ENCODE results near the gene BYSL. TPM values are rescaled to one million over a fixed set of nuclear protein-coding genes. Genes with fewer than 3 reads are reported as not detected.

BYSL gene
- total RNA-seq, 2 donors from 2014 or later, result 2.8 to 3.8 TPM

GRCh38 chr6:41894366-41895299 is 26.7 kb upstream of the BYSL start:
- H3K4me1 Mint-ChIP-seq, result peaks cover 9% of the 10 kb centered on the region
- ATAC-seq (peak; percentile 54), DNase-seq (peak in 1 of 3 donors; percentile 59)
- H3K27me3 Mint-ChIP-seq, result no peaks in the 10 kb centered on the region
- H3K4me3 Mint-ChIP-seq, result no peak overlapping the region
- no peaks in the 10 kb centered on the region for H3K36me3 Mint-ChIP-seq (ENCODE audit: low read depth)
- no peaks in the 10 kb centered on the region for H3K9me3 ChIP-seq (ENCODE audit: control insufficient read depth, low read length, poor library complexity, severe bottlenecking)
- no peak overlapping the region for H3K27ac Mint-ChIP-seq

DNA sequence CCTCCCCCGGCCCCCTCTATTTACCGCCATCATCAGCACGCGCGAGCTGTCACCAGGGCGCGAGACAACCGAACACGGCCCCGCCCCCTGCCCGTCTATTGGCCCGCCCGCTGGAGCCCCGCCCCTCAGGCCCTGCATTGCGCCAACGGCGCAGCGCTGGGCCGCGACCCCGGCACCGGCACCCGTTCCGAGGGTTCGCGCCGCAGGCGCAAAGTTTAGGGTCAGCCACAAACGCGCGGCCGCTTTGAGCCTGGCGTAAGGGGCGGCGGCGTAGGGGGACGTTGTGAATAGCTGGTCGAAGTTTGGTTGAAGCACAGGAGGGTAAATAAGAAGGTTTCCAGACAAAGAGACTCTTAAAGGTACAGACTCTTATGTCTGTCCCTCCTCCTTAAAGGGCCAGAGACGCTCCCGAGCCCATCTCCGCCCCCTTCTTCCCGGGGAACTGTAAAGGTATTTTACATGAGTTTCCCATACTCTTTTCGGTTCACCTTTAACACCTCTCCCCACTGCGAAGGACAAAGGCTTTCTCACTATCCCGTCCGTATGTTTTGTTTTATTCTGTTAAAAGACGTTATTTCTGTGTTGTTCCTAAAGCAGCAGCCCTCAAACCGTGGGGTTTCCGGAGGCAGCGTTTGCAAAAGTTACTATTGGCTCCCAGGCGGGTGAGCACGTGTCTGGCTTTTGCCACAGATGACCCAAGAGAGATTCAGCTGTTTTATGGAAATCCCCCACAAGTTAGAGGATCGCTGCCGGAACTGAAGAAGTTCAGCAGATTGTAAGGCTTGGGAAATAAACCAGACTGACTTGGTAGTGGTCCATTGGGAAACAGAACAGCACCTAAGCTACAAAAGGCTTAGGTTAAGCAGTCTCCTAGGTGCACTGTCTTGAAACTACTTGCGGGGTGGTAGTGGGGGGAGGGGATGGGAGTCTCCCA is 25.7 kb upstream of the BYSL start, which contains the start of gene USP49:
Gene USP49 (minus strand): TSS at position 76 of the 934 bp plus-strand sequence. CDS start 88,392 bp downstream, outside the sequence.
- no peaks in the 10 kb centered on the region for H3K9me3 ChIP-seq (ENCODE audit: control insufficient read depth, low read length, poor library complexity, severe bottlenecking)
- H3K4me1 Mint-ChIP-seq, result peaks cover 9% of the 10 kb centered on the region
- H3K27me3 Mint-ChIP-seq, result no peaks in the 10 kb centered on the region
- no peak within 1 kb of the TSS for H3K27ac Mint-ChIP-seq
- ATAC-seq (peak; percentile 94), DNase-seq (peak; percentile 84 to 92 (median 89))
- no peaks in the 10 kb centered on the region for H3K36me3 Mint-ChIP-seq (ENCODE audit: low read depth)
- no peak within 1 kb of the TSS for H3K4me3 Mint-ChIP-seq

DNA sequence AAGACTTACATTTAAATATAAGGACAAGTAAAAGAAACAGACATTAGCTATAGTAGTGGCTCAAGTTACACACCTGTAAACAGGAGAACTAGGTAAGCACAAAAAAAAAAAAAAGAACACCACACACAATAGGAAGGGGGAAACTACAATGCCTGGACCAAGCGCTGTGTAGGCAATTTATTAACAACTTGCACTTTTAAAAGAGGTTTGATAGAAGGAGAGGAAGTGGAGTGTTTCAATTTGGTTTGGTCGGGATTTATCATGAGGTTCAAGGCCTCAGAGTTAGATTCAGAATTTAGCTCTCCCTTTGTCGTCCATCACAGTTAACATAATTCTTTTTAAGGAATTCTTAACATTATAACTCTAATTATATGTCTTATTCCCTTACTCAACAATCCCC is 25.0 kb upstream of the BYSL start:
- ATAC-seq (no peak), DNase-seq (no peak)
- H3K9me3 ChIP-seq (ENCODE audit: control insufficient read depth, low read length, poor library complexity, severe bottlenecking), result no peaks in the 10 kb centered on the region
- Mint-ChIP-seq H3K4me1 (peaks cover 9% of the 10 kb centered on the region), H3K4me3 (no peak overlapping the region), H3K36me3 (ENCODE audit: low read depth) (no peaks in the 10 kb centered on the region), H3K27ac (no peak overlapping the region), H3K27me3 (no peaks in the 10 kb centered on the region)

DNA sequence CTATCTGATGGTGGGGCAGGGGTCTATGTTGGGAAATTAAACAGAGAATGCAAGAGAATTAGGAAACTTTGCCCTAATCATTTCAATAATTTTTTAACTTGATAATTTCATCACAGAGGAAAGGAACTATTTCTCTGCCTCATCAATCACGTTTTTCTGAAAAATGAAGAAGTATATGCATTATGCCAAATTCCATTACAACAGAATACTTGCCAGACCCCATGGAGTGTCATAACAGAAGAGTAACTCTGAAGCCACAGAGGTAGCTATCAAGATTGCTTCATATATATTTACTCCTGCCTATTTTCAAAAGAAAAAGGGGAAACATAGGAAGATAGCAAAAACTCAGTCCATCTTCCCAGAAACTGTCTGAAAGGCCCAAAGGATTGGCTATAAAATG is 20.4 kb upstream of the BYSL start:
- no peaks in the 10 kb centered on the region for H3K9me3 ChIP-seq (ENCODE audit: control insufficient read depth, low read length, poor library complexity, severe bottlenecking)
- Mint-ChIP-seq H3K27ac (peak overlapping the region; percentile 4), H3K36me3 (ENCODE audit: low read depth) (no peaks in the 10 kb centered on the region), H3K4me3 (no peak overlapping the region), H3K4me1 (peaks cover 16% of the 10 kb centered on the region), H3K27me3 (no peaks in the 10 kb centered on the region)
- DNase-seq (no peak), ATAC-seq (no peak)

DNA sequence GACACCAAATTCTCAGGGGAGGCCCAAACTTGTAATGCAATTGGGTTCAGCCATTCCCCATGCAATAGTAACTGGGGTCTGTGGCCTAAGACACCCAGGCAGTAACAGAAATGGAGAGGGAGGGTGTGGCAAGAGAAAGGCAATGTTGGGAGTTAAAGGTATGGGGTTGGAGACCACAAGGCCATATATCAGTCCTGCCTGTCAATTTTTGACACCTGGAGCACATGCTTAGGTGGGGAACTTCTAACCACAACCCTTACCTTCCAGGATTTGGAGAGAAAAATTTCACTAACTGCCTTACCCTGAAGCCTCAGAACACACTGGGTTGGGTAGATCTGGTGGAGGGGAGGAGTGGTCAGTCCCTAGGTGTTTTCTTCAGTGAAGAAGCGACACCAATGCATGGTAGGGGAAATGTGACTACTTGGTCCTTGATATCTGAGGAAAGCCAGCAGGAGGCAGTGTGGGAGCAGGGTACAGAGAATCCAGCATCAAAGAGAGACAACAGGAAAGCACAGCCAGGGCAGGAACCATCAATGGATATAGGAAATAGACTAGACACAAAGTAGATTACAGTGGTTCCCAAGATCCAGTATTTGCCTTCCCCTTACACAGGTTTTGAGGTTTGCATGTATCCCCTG is 19.3 kb upstream of the BYSL start:
- H3K27me3 Mint-ChIP-seq, result no peaks in the 10 kb centered on the region
- peak; percentile 12 to 43 (median 39) for DNase-seq
- H3K4me1 Mint-ChIP-seq, result peaks cover 15% of the 10 kb centered on the region
- peak overlapping the region; percentile 29 for H3K27ac Mint-ChIP-seq
- peaks cover 3% of the 10 kb centered on the region for H3K36me3 Mint-ChIP-seq (ENCODE audit: low read depth)
- no peak overlapping the region for H3K4me3 Mint-ChIP-seq
- ATAC-seq, result peak; percentile 77
- no peaks in the 10 kb centered on the region for H3K9me3 ChIP-seq (ENCODE audit: control insufficient read depth, low read length, poor library complexity, severe bottlenecking)

DNA sequence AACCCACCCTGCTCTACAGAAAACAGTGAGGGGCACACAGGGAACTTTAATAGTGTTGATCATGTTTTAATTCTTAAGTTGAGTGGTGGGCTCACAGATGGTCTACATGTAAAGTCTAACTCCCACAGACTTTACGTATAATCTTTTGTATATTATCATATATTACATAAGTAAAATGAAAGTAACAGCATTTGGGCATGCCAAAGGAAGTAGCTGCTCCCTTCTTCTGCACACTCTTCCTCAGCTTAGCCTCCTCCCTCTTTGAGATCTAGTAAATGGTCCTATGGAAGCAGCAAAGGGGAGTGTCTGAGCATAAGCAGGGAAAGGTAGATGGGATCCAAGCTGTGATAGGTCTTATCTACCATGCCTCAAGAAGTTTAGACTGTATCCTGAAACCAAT is 11.6 kb upstream of the BYSL start:
- no peak overlapping the region for H3K27ac Mint-ChIP-seq
- no peak overlapping the region for H3K4me3 Mint-ChIP-seq
- H3K4me1 Mint-ChIP-seq, result peaks cover 13% of the 10 kb centered on the region
- H3K27me3 Mint-ChIP-seq, result no peaks in the 10 kb centered on the region
- no peak for ATAC-seq
- peaks cover 6% of the 10 kb centered on the region for H3K36me3 Mint-ChIP-seq (ENCODE audit: low read depth)
- DNase-seq, result no peak
- H3K9me3 ChIP-seq (ENCODE audit: control insufficient read depth, low read length, poor library complexity, severe bottlenecking), result no peaks in the 10 kb centered on the region

- H3K9me3 ChIP-seq (ENCODE audit: control insufficient read depth, low read length, poor library complexity, severe bottlenecking), result no peaks in the 10 kb centered on the region
- DNase-seq (no peak), ATAC-seq (no peak)
- no peak overlapping the region for H3K4me3 Mint-ChIP-seq
- peaks cover 5% of the 10 kb centered on the region for H3K4me1 Mint-ChIP-seq
- no peak overlapping the region for H3K27ac Mint-ChIP-seq
- no peaks in the 10 kb centered on the region for H3K27me3 Mint-ChIP-seq
- peaks cover 2% of the 10 kb centered on the region for H3K36me3 Mint-ChIP-seq (ENCODE audit: low read depth)
These were observed 7.0 kb upstream of the BYSL start for GRCh38 chr6:41914343-41914742.

- DNase-seq (no peak), ATAC-seq (no peak)
- Mint-ChIP-seq H3K27me3 (no peaks in the 10 kb centered on the region), H3K4me3 (no peak overlapping the region), H3K27ac (no peak overlapping the region), H3K4me1 (peaks cover 8% of the 10 kb centered on the region), H3K36me3 (ENCODE audit: low read depth) (peaks cover 2% of the 10 kb centered on the region)
- H3K9me3 ChIP-seq (ENCODE audit: control insufficient read depth, low read length, poor library complexity, severe bottlenecking), result no peaks in the 10 kb centered on the region
These were observed 6.3 kb upstream of the BYSL start for GRCh38 chr6:41914869-41915530.

DNA sequence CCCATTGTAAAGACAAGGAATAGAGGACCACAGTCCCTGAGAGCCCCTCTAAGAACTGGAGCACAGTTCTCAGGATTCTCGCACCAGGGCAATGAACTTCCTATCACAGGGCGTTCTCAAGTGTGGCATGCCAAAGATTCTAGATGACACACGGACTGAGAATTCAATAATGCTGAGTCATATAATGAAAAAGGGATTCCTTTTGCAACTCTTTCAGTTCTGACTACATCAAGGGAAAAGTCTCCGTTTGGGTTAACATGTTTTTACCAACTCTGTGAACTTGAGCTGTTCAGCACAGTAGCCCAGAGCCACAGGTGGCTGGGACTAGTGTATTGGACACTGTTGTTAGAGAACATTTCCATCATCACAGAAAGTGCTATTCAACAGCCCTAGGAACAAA is 3.8 kb upstream of the BYSL start:
- peaks cover 6% of the 10 kb centered on the region for H3K36me3 Mint-ChIP-seq (ENCODE audit: low read depth)
- H3K4me1 Mint-ChIP-seq, result peaks cover 26% of the 10 kb centered on the region
- H3K27ac Mint-ChIP-seq, result no peak overlapping the region

DNA sequence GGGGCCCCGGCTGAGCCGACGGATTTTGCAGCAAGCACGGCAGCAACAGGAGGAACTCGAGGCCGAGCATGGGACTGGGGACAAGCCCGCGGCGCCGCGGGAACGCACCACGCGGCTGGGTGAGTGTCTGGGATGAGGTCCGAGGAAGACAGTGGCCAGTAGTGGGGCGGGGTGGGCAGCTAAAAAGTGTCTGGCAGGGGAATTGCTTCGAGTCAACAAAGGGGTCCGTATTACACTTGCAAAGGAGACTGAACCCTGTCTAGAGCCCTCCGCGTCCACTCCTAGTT is 356 bp downstream of the BYSL start:
- Mint-ChIP-seq H3K4me1 (peaks cover 47% of the 10 kb centered on the region), H3K4me3 (peak overlapping the region; percentile 99), H3K27ac (peak overlapping the region; percentile 99), H3K36me3 (ENCODE audit: low read depth) (peaks cover 9% of the 10 kb centered on the region), H3K27me3 (no peaks in the 10 kb centered on the region)
- H3K9me3 ChIP-seq (ENCODE audit: control insufficient read depth, low read length, poor library complexity, severe bottlenecking), result no peaks in the 10 kb centered on the region
- ATAC-seq (peak; percentile 18), DNase-seq (peak in 1 of 3 donors; percentile 15)

More for the DNA sequence above, 3.8 kb upstream of the BYSL start:
- DNase-seq (no peak), ATAC-seq (no peak)
- Mint-ChIP-seq H3K4me3 (no peak overlapping the region), H3K27me3 (no peaks in the 10 kb centered on the region)
- no peaks in the 10 kb centered on the region for H3K9me3 ChIP-seq (ENCODE audit: control insufficient read depth, low read length, poor library complexity, severe bottlenecking)

DNA sequence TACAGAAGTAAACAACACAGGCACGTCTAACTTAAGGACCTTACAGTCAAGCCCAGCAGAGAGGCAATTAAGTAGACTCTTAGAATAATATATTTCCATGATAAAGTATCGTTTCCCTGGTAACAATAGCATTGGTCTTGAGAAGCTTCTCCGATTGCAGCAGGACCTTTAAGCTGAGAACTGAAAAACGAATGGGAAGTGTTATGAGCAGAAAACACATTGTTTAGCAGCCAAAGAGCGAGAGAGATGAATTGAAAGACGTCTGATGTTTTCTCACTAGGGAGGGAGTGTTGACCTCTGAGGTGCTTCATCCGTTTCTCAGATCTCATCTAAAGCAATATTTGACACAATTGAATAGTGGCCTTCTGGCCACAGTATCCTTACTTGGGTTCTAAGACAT is 855 bp downstream of the BYSL start:
- peak overlapping the region; percentile 99 for H3K4me3 Mint-ChIP-seq
- H3K9me3 ChIP-seq (ENCODE audit: control insufficient read depth, low read length, poor library complexity, severe bottlenecking), result no peaks in the 10 kb centered on the region
- no peak for ATAC-seq
- H3K27ac Mint-ChIP-seq, result peak overlapping the region; percentile 99
- no peaks in the 10 kb centered on the region for H3K27me3 Mint-ChIP-seq
- H3K36me3 Mint-ChIP-seq (ENCODE audit: low read depth), result peaks cover 9% of the 10 kb centered on the region
- DNase-seq, result no peak
- peaks cover 47% of the 10 kb centered on the region for H3K4me1 Mint-ChIP-seq

DNA sequence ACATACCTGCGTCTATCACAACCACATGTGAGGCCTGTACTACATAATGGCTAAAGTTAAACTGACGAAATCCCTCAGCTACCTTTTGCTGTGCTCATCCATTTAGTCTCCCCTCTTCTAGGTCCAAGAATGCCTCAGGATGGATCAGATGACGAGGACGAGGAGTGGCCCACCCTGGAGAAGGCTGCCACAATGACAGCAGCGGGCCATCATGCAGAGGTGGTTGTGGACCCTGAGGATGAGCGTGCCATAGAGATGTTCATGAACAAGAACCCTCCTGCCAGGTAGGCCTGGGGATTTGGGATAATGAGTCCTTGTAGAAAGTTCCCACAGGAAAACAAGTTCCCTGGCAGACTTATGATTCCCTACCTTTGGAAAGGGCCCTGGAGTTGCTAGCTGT is 6.0 kb downstream of the BYSL start:
- Mint-ChIP-seq H3K27ac (peak overlapping the region; percentile 21), H3K4me1 (peaks cover 34% of the 10 kb centered on the region), H3K4me3 (no peak overlapping the region), H3K27me3 (no peaks in the 10 kb centered on the region), H3K36me3 (ENCODE audit: low read depth) (peaks cover 8% of the 10 kb centered on the region)
- no peaks in the 10 kb centered on the region for H3K9me3 ChIP-seq (ENCODE audit: control insufficient read depth, low read length, poor library complexity, severe bottlenecking)
- ATAC-seq (no peak), DNase-seq (no peak)
